Measurements from ENCODE around the gene ABCD1.

- TF ChIP-seq CTCF (IDR thresholded peaks at IDR 0.05), result peak; percentile 58 to 71 (median 66)
- TF ChIP-seq POLR2A (IDR thresholded peaks at IDR 0.05), result peak; percentile 10
These were observed 39.5 kb downstream of the ABCD1 start, which contains the start of gene PLXNB3 for GRCh38 chrX:153763989-153764755.

All from ovary (tissue), 3 donors.